GM23248 (cell line): ENCODE data around the gene CNP.

Experiments
- EZH2 ChIP-seq: fragments of 200-600 bp; sonication (generic); IDR thresholded peaks from 2 replicates; pipeline ENCODE4 v1.6.1; 2018; ENCODE audit warnings: antibody characterized with exemption, mild to moderate bottlenecking; ENCODE audit not compliant: insufficient read depth, poor library complexity, severe bottlenecking
- EZH2phosphoT487 ChIP-seq: fragments of 200-600 bp; sonication (generic); IDR thresholded peaks from 2 replicates; pipeline ENCODE4 v1.6.1; 2018; ENCODE audit warnings: antibody characterized with exemption, moderate library complexity, mild to moderate bottlenecking, low read depth; ENCODE audit not compliant: insufficient read depth

DNA sequence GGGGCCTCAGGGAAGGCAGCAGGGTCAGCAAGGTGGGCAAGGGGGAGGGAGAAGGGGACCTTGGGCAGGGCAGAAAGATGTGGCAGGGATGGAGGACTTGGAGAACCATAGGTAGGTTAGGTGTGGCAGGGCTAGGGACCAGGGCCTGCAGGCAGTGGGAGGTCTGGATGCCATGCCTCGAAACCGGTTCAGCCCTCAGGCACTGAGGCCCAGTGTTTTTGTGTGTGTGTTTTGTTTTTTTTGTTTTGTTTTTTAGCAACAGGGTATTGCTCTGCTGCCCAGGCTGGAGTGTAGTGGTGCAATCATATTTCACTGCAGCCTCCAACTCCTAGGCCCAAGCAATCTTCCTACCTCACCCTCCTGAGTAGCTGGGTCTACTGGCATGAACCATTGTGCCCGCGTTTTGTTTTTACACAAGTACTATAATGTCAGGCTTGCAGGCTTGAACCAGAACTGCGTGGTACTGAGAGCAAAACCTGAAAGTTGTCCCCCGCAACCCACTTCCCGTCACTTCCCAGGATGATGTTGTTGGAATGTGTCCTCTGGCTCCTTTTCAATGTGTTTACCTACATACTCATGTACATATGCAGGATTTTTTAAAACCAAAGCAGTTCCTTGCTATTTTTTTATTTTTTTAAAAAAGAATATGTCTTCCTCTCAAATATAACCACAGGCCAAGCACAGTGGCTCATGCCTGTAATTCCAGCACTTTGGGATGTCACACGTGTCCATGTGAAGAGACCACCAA lies 23.8 kb upstream of the CNP start:
- TF ChIP-seq EZH2 (no peak), EZH2phosphoT487 (no peak)
